Brain pericyte (primary cell): ENCODE results near the gene INO80E.

Experiments used
- DNase-seq: peaks from one replicate; pipeline ENCODE4 v3.0.0-alpha.2; 2012; ENCODE audit warnings: low read depth, low spot score

The INO80E gene

DNA sequence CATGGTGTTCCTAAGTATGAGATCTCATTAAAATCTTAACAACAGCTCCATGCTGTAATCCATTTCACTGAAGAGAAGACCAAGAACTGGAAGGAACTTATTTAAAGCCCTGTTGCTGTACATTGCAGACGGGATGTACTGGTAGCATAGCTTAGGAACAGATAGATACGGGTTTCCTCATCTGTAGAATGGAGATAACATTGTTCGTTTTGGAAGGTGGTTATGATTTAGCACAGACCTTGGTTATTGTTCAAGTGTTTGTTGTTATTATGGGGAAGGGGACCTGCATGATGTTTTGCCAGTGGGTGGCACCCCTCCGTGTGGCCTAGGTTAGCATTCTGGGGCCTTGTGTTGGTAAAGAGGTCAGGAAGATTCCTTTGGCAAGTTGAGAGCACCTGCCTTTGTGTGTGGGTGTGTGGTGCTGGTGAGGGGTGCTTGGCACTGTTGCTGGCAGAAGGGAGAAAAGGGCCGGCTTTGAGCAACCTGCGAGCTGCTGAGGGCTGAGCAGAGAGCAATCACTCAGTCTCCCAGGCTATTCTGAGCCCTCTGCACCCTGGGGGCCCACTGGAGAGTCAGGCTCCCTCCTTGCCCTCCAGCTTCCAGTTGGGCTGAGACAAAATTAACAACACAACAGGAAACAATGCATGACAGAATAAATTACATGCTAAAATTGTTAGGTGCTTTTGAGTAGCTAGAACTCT lies 20.1 kb upstream of the INO80E start:
- DNase-seq, result no peak

DNA sequence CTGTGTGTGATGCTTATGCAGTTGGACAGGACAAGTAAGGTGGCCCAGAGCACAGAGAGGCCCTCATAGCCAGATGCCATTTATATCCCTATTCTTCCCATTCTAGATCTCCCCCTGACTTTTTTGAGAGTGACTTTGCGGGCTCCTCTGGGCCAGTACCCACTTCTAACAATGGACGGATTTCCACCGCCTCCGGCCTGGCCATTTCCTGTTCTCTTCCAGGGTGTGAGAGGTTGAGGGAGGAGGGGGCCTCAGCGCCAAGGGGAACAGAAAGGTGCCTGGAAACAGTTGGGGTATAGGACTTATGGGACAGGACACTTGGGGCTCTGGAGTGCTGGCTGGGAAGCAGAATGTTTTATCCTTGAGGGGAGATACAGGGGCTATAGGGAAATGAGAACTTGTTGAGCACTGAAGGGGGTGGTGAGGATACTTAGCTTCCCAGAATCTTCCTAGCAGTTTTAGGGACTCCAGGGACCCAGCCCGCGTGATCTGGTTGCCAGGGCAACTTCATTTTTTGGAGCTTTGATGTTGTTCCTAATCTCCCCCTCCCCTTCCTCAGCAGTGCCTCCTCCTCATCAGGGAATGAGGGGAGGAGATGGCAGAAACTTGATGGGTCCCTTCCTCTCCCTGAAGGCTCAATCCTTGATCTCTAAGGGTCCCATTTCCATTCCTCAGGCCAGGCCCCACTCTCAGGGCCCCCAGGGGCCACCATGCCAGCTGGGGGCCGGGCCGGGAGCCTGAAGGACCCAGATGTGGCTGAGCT lies 18.8 kb upstream of the INO80E start:
- no peak for DNase-seq

DNA sequence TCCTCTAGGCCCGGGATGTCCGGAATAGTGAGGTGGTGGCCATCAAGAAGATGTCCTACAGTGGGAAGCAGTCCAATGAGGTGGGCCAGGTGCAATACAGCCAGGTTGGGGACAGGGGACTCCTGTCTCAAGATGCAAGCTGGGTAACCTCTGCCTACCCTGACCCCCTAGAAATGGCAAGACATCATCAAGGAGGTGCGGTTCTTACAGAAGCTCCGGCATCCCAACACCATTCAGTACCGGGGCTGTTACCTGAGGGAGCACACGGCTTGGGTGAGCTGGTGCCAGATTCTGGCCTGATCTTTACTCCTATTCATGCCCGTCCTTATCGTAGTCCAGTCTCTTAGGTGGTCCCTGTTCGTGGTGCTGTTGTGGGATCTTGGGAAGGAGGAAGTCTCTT lies 18.0 kb upstream of the INO80E start:
- no peak for DNase-seq

DNA sequence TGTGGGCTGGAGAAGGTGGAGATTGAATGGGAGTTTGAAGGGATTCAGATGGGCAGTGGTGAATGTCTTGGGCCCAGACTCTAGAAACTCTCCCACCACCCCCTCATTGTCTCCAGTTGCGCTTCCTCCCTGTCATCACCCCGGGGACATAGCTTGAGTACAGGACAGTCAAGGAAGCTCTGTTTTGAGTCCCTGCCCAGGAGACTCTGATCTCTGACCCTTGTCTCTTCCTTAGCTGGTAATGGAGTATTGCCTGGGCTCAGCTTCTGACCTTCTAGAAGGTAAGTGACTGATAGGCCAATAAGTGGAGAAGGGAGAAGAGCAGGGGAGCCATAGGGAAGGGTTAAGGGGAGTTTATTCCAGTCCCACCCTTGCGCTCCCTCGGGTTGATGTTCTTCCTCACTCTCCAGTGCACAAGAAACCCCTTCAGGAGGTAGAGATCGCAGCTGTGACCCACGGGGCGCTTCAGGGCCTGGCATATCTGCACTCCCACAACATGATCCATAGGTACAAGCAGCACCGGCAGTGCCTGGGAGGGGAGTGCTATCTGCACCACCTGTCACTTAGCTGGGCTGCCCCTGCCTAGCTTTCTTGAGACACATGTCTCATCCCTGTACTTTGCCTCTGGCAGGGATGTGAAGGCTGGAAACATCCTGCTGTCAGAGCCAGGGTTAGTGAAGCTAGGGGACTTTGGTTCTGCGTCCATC lies 17.3 kb upstream of the INO80E start:
- no peak for DNase-seq

DNA sequence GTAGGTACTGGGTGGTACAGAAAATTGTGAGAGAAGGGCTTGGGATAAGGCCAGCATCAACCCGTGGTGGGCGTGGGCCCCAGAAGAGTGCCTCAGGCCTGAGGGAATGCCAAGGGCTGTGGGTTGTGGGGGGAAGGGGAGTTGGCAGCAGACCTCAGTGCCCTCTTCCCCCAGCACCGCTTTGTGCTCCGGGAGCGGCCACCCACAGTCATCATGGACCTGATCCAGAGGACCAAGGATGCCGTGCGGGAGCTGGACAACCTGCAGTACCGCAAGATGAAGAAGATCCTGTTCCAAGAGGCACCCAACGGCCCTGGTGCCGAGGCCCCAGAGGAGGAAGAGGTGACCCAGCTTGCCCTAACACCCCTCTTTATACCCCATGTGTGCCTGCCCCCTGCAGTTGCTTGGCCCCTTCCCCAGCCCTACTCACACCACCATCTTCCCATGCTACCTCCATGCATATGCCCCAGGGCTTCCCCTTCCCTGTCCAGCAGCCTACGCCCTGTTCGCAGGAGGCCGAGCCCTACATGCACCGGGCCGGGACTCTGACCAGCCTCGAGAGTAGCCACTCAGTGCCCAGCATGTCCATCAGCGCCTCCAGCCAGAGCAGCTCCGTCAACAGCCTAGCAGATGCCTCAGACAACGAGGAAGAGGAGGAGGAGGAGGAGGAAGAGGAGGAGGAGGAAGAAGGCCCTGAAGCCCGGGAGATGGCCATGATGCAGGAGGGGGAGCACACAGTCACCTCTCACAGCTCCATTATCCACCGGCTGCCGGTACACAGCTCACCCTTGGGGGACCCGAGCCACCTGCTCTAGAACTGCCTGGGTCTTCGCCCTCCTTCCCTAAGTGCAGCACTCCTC lies 13.3 kb upstream of the INO80E start:
- no peak for DNase-seq

DNA sequence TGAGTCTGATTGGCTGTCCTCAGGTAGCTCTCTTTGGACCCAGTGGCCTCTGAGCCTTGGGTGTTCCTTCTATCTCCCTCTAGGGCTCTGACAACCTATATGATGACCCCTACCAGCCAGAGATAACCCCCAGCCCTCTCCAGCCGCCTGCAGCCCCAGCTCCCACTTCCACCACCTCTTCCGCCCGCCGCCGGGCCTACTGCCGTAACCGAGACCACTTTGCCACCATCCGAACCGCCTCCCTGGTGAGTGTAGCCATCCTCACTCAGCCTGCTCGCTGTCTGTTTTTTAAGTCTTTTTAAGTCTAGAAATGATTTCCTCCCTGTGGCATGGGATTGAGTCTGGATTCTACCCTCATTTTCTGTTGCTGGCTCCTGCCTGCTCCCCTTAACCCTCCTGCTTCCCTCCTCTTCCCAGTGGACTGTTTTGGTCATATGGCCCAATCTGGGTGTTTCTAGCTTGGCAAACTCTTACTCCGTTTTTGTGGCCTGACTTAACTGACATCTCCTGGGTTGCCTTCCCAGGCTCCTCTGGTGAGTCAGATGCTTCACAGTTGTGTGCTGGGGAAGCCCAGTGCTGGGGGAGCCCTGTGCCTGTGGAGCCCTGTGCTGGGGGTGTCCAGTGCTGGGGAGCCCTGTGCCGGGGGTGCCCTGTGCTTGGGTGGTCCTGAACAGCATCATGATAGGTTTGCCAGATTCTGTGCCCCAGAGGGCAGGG lies 12.5 kb upstream of the INO80E start:
- DNase-seq, result no peak

DNA sequence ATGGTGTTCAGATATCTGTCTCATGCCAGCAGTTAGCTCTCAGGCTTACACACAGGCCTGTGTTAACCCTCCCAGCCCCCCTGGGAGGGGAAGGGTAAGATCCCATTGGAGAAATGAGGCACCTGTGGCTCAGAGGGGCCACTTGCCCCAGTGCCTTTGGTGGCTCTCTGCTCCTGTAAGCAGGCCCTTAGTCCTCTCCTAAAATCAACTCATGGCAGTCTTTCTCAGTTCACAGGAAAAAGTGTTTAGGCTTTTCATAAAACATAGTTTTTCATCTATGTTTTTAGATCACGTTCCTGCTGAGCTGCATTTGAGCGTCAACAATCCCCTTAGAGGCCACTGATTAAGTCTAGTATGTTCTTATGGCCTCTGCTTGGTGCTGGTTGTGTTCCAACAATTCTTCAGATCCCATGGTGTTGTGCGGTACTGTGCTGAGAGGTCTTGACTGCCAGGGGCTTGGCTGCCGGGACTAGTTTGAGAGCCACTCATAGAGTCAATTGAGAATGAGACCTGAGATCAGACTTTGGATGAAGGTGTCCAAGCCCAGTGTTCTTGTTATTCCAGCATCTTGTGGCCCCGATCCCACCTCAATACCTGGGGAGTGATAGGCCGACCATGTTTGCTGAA lies 11.8 kb upstream of the INO80E start:
- no peak for DNase-seq

DNA sequence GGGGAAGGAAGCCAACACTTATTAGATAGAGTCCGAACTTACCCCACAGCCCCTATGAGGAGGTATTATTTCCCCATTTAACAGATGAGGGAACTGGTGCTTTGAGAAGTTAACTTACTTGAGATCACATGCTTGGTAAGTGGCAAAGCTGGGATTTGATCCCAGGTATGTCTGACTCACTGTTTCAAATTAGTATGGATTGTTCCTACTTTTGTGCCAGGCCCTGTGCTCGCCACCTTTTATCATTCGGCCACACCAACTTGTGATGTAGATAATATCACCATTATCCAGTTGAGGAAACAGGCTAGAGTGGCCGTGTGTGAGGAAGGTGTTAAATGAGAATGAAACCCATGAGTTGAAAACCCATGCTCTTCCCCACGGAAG lies 11.3 kb upstream of the INO80E start:
- no peak for DNase-seq

DNA sequence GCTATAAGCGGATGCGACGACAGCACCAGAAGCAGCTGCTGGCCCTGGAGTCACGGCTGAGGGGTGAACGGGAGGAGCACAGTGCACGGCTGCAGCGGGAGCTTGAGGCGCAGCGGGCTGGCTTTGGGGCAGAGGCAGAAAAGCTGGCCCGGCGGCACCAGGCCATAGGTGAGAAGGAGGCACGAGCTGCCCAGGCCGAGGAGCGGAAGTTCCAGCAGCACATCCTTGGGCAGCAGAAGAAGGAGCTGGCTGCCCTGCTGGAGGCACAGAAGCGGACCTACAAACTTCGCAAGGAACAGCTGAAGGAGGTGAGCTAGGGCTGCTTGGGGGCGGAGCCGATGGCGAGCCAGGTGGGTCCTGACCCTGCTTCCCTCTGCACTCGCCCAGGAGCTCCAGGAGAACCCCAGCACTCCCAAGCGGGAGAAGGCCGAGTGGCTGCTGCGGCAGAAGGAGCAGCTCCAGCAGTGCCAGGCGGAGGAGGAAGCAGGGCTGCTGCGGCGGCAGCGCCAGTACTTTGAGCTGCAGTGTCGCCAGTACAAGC lies 10.7 kb upstream of the INO80E start:
- no peak for DNase-seq

DNA sequence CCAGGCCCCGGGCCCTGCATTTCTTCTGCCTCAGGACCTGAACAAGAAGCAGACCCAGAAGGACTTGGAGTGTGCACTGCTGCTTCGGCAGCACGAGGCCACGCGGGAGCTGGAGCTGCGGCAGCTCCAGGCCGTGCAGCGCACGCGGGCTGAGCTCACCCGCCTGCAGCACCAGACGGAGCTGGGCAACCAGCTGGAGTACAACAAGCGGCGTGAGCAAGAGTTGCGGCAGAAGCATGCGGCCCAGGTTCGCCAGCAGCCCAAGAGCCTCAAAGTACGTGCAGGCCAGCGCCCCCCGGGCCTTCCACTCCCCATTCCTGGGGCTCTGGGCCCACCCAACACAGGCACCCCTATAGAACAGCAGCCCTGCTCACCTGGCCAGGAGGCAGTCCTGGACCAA lies 9.8 kb upstream of the INO80E start:
- DNase-seq, result no peak

DNA sequence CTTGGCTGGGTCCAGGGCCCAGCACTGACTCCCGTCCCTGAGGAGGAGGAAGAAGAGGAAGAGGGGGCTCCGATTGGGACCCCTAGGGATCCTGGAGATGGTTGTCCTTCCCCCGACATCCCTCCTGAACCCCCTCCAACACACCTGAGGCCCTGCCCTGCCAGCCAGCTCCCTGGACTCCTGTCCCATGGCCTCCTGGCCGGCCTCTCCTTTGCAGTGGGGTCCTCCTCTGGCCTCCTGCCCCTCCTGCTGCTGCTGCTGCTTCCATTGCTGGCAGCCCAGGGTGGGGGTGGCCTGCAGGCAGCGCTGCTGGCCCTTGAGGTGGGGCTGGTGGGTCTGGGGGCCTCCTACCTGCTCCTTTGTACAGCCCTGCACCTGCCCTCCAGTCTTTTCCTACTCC lies 9.1 kb upstream of the INO80E start:
- DNase-seq, result no peak

DNA sequence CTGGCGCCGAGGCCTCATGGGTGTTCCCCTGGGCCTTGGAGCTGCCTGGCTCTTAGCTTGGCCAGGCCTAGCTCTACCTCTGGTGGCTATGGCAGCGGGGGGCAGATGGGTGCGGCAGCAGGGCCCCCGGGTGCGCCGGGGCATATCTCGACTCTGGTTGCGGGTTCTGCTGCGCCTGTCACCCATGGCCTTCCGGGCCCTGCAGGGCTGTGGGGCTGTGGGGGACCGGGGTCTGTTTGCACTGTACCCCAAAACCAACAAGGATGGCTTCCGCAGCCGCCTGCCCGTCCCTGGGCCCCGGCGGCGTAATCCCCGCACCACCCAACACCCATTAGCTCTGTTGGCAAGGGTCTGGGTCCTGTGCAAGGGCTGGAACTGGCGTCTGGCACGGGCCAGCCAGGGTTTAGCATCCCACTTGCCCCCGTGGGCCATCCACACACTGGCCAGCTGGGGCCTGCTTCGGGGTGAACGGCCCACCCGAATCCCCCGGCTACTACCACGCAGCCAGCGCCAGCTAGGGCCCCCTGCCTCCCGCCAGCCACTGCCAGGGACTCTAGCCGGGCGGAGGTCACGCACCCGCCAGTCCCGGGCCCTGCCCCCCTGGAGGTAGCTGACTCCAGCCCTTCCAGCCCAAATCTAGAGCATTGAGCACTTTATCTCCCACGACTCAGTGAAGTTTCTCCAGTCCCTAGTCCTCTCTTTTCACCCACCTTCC lies 8.5 kb upstream of the INO80E start:
- no peak for DNase-seq

DNA sequence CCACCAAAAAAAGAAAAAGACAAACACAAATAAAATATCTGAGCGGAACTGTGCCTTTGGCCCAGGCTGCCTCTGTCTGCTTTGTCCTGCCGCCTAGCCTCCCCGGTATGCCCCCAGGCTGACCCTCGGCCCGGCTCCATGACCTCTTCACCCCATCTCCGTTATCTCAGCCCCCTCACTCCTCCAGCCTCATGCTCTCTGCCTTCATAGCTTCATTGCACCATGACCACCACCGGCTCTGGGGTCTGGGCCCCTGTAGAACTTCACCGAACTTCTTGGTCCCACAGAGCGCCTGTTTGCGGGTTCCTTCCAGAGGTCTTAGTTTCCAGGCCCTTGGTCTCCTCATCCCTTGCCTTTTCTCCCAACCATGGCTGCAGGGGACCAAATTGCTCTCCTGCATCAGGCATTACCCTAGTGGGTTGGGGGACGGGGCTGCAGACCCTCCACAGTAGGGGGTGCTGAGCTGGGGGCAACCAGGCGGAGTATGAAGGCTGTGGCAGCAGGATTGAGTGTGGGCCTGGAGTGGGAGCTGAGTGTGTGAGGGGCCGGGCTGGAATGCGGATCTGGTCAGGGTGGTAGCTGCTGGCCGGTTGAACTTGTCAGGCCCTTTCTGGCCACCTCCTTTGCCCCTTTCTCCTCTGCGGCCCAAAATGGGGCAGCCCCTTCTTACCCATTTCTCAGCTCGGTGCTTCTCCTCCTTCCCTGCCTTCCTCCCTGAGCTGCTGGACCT lies 7.5 kb upstream of the INO80E start:
- no peak for DNase-seq

DNA sequence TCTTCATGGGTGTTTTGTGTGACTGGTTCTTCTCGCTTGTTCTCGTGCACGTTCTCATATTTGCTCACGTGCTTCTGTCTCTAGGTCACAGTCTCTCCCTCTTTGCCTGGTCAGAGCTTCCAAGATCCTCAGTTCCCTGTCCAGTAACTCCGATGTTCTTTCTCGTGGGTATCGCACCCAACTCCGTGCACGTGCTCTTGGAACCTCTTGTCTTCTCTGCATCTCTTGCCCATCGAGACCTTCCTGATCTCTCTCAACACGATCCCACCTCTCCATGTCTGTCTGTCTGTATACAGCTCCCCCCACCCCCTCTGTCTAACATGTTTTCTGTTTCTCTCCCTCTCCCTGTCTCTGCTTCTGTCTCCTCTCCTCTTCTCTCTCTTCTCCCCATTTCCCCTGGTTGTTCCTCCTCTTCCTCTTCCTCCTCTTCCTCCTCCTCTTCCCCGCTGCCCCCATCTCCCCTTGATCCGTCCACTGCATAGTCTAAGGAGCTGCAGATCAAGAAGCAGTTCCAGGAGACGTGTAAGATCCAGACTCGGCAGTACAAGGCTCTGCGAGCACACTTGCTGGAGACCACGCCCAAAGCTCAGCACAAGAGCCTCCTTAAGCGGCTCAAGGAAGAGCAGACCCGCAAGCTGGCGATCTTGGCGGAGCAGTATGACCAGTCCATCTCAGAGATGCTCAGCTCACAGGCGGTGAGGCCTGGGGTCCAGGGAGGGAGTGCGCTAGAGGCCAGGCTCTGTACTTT lies 6.8 kb upstream of the INO80E start:
- no peak for DNase-seq

DNA sequence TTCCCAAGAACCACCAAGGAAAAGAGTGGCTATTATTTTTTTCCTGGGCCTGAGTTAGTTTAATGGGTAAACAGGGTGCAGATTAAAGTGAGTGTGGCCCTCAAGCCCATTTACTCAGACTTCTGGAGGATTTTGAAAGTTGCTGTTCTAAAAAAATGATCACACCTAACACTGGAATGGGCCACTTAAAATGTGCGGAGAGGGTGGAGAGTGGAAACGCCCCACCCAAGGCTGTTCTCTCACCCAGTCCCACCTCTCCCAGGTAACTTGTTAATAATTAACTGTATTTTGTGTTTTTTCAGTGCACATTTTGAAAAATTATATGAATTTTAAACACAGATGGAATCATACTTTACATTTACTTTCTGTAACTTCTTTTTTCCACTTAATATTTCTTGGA lies 6.0 kb upstream of the INO80E start:
- no peak for DNase-seq

DNA sequence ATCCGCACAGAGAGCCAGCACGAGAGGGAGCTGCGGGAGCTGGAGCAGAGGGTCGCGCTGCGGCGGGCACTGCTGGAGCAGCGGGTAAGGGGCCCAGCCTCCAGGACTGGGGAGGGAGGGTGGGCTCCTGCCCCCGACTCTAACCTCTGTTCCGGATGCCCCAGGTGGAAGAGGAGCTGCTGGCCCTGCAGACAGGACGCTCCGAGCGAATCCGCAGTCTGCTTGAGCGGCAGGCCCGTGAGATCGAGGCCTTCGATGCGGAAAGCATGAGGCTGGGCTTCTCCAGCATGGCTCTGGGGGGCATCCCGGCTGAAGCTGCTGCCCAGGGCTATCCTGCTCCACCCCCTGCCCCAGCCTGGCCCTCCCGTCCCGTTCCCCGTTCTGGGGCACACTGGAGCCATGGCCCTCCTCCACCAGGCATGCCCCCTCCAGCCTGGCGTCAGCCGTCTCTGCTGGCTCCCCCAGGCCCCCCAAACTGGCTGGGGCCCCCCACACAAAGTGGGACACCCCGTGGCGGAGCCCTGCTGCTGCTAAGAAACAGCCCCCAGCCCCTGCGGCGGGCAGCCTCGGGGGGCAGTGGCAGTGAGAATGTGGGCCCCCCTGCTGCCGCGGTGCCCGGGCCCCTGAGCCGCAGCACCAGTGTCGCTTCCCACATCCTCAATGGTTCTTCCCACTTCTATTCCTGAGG lies 5.0 kb upstream of the INO80E start:
- no peak for DNase-seq

DNA sequence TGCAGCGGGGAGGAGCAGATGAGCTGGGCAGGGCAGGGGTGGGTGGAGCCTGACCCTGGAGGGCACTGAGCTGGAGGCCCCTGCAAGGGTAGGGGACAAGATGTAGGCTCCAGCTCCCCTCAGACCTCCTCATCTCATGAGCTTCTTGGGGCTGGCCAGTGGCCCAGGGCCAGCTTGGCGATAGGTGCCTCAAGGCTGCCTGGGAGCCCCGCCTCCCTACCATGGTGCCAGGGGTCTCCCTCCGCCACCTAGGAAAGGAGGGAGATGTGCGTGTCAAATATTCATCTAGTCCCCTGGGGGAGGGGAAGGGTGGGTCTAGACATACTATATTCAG lies 4.5 kb upstream of the INO80E start:
- DNase-seq, result no peak

DNA sequence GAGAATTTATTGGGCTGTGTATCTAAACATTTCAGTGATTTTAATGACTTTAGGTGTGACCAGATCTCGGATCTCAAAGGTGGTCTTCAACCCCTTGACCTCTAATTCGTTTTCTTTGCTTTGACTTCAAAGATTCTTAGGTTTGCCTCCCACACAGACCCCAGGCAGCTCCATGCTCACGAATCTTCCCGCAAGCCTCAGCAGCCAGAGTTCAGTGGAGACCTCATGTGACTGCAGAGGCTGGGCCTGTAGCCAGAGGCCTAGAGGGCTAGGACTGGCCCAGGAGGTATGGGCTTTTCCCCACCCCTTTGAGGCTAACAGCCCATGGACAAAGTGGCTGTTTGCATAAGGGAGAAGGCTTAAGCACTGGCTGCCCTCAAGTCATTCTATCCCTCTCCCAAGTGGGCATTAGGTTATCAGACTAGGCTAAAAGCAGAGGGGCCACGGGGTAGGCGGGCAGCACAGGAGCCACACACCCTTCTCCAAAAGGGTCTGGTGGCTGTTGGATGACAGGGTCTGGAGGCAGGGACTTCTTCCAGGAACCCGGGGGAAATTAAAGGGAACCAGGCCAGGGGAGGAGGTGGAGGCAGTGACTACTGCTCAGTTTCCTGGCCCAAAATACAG lies 3.6 kb upstream of the INO80E start:
- no peak for DNase-seq
